ENCODE data around the gene MIA2. TPM values are rescaled to one million over a fixed set of nuclear protein-coding genes. Genes with fewer than 3 reads are reported as not detected.
"Not testable (repeated sequence)": the region's sequence is repeated elsewhere in the genome, so short reads cannot be mapped to it uniquely, and the experiment has no call there.

Gene MIA2
- total and polyA plus RNA-seq, 4 donors = 24.9 to 32.2 (median 28.3) TPM

DNA sequence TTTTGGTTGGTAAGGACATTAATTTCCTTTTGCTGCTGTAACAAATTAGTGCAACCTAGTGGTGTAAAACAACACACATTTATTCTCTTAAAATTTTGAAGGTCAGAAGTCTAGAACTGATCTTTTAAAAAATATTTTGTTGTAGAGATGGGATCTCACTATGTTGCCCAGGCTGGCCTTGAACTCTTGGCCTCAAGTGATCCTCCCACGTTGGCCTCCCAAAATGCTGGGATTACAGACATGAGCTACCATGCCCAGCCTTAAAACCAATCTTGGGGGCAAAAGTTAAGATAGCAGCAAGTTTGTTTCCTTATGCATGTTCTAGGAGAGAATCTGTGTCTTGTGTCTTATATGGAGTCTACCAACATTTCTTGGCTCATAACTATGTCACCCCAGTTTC, 55.8 kb downstream of the MIA2 start:
- WGBS, 2 donors = 91 to 98% methylated on average over 1 of the region's 1 CpG
- Histone ChIP-seq H3K9me3 (ENCODE audit: control insufficient read depth in 4 of 4, insufficient read depth in 3 of 4, low read length in 3 of 4) (no peaks in the 10 kb centered on the region), H3K4me1 (ENCODE audit: control insufficient read depth in 5 of 5, insufficient read depth in 5 of 5, low read length in 5 of 5) (no peaks in the 10 kb centered on the region), H3K27me3 (ENCODE audit: control insufficient read depth in 3 of 3, insufficient read depth in 3 of 3, low read length in 2 of 3) (no peaks in the 10 kb centered on the region), H3K9ac (ENCODE audit: insufficient read depth in 1 of 2, low read length in 2 of 2) (no peak overlapping the region), H3K36me3 (ENCODE audit: control insufficient read depth in 4 of 4, insufficient read depth in 4 of 4, low read length in 4 of 4) (peaks cover 4 to 9% (median 6%) of the 10 kb centered on the region in 4 donors), H3K4me3 (no peak overlapping the region), H3K27ac (ENCODE audit: low read depth in 1 of 2, low read length in 1 of 2) (no peak overlapping the region)
- ATAC-seq (ENCODE audit: insufficient read depth, low FRiP score) (no peak), DNase-seq (no peak)
- TF ChIP-seq, protein P1, sequence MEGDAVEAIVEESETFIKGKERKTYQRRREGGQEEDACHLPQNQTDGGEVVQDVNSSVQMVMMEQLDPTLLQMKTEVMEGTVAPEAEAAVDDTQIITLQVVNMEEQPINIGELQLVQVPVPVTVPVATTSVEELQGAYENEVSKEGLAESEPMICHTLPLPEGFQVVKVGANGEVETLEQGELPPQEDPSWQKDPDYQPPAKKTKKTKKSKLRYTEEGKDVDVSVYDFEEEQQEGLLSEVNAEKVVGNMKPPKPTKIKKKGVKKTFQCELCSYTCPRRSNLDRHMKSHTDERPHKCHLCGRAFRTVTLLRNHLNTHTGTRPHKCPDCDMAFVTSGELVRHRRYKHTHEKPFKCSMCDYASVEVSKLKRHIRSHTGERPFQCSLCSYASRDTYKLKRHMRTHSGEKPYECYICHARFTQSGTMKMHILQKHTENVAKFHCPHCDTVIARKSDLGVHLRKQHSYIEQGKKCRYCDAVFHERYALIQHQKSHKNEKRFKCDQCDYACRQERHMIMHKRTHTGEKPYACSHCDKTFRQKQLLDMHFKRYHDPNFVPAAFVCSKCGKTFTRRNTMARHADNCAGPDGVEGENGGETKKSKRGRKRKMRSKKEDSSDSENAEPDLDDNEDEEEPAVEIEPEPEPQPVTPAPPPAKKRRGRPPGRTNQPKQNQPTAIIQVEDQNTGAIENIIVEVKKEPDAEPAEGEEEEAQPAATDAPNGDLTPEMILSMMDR (IDR thresholded peaks at IDR 0.05; ENCODE audit: control extremely low read depth, extremely low read depth) = no peak

DNA sequence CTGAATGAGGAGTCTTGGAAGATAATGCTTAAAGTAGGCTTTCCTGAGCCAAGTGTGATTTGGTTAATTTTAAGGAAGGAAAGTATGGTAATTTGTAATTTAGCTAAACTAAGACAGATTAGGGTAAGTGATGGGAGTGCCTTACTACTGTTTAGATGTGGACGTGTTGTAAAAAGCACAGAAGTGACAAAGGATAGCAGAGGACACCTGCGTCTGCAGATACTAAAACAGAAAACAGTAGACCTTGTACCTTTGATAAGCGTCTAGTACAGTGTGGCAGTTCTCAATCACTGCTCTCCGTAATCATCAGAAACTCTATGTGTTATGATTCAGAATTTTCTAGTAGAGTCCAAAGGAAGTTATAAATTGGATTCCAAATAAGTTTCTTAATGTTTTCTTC, 58.0 kb downstream of the MIA2 start:
- Histone ChIP-seq H3K4me3 (no peak overlapping the region), H3K27me3 (ENCODE audit: control insufficient read depth in 3 of 3, insufficient read depth in 3 of 3, low read length in 2 of 3) (no peaks in the 10 kb centered on the region), H3K36me3 (ENCODE audit: control insufficient read depth in 4 of 4, insufficient read depth in 4 of 4, low read length in 4 of 4) (peaks cover 3 to 16% (median 10%) of the 10 kb centered on the region in 4 donors), H3K27ac (ENCODE audit: low read depth in 1 of 2, low read length in 1 of 2) (no peak overlapping the region), H3K9me3 (ENCODE audit: control insufficient read depth in 4 of 4, insufficient read depth in 3 of 4, low read length in 3 of 4) (no peaks in the 10 kb centered on the region), H3K9ac (ENCODE audit: insufficient read depth in 1 of 2, low read length in 2 of 2) (no peak overlapping the region), H3K4me1 (ENCODE audit: control insufficient read depth in 5 of 5, insufficient read depth in 5 of 5, low read length in 5 of 5) (no peaks in the 10 kb centered on the region)
- ATAC-seq (ENCODE audit: insufficient read depth, low FRiP score) (no peak), DNase-seq (no peak)
- WGBS, 2 donors = 96 to 98% methylated on average over 4 of the region's 4 CpGs
- TF ChIP-seq, protein P1 (IDR thresholded peaks at IDR 0.05; ENCODE audit: control extremely low read depth, extremely low read depth) = no peak

DNA sequence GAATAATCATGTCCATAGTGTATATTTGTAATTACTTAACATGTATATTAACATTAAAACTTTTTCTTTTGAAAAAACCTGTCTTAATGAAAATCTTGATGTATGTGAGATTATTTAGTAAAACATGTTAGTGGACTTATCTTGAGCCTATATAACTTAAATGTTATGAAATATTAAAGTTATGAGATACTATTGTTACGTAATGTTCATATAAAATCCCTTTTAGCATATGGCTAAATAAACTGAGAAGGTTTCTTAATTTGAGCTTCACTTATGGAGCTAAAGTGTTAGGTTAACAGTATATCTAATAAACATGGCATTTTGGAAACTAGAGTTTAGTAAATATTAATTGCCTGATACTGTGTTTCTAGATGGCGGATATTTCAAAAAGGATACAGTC, 59.9 kb downstream of the MIA2 start:
- H3K4me3 ChIP-seq = no peak overlapping the region
- no peaks in the 10 kb centered on the region for H3K9me3 ChIP-seq (ENCODE audit: control insufficient read depth in 4 of 4, insufficient read depth in 3 of 4, low read length in 3 of 4)
- H3K27ac ChIP-seq (ENCODE audit: low read depth in 1 of 2, low read length in 1 of 2) = no peak overlapping the region
- DNase-seq = no peak
- 96 to 98% methylated on average over 2 of the region's 2 CpGs for WGBS, 2 donors
- peaks cover 3 to 21% (median 11%) of the 10 kb centered on the region in 4 donors for H3K36me3 ChIP-seq (ENCODE audit: control insufficient read depth in 4 of 4, insufficient read depth in 4 of 4, low read length in 4 of 4)
- TF ChIP-seq, protein P1 (IDR thresholded peaks at IDR 0.05; ENCODE audit: control extremely low read depth, extremely low read depth) = no peak
- H3K27me3 ChIP-seq (ENCODE audit: control insufficient read depth in 3 of 3, insufficient read depth in 3 of 3, low read length in 2 of 3) = no peaks in the 10 kb centered on the region
- no peaks in the 10 kb centered on the region for H3K4me1 ChIP-seq (ENCODE audit: control insufficient read depth in 5 of 5, insufficient read depth in 5 of 5, low read length in 5 of 5)
- no peak overlapping the region for H3K9ac ChIP-seq (ENCODE audit: insufficient read depth in 1 of 2, low read length in 2 of 2)
- no peak for ATAC-seq (ENCODE audit: insufficient read depth, low FRiP score)

DNA sequence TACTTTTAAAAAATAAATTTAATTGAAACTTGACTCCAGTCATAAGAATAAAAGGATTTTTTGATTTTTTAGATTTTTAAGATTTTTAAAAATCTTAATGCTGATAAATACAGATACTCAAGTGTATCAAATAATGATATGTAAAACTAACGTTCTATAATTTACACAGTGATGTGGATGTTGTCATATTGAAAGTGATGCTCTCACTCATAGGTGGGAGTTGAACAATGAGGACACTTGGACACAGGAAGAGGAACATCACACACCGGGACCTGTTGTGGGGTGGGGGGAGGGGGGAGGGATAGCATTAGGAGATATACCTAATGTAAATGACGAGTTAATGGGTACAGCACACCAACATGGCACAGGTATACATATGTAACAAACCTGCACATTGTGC, 66.7 kb downstream of the MIA2 start:
- not testable (repeated sequence) for H3K4me1 ChIP-seq (ENCODE audit: control insufficient read depth in 5 of 5, insufficient read depth in 5 of 5, low read length in 5 of 5); H3K9ac ChIP-seq (ENCODE audit: insufficient read depth in 1 of 2, low read length in 2 of 2); H3K9me3 ChIP-seq (ENCODE audit: control insufficient read depth in 4 of 4, insufficient read depth in 3 of 4, low read length in 3 of 4); DNase-seq; H3K27ac ChIP-seq (ENCODE audit: low read depth in 1 of 2, low read length in 1 of 2); H3K4me3 ChIP-seq; ATAC-seq (ENCODE audit: insufficient read depth, low FRiP score); H3K27me3 ChIP-seq (ENCODE audit: control insufficient read depth in 3 of 3, insufficient read depth in 3 of 3, low read length in 2 of 3)
- H3K36me3 ChIP-seq (ENCODE audit: control insufficient read depth in 4 of 4, insufficient read depth in 4 of 4, low read length in 4 of 4) = peaks cover 0 to 16% (median 4%) of the 10 kb centered on the region in 4 donors
- WGBS, 2 donors = 85 to 95% methylated on average over 3 of the region's 3 CpGs

Data from lung (tissue), 12 donors.